ENCODE results near the gene TLCD1. TPM values are rescaled to one million over a fixed set of nuclear protein-coding genes. Genes with fewer than 3 reads are reported as not detected.

Gene TLCD1
- total and polyA plus RNA-seq, 2 donors (not counting 1 experiment from before 2014, with no cell fraction given): 0.49 to 3.1 TPM

DNA sequence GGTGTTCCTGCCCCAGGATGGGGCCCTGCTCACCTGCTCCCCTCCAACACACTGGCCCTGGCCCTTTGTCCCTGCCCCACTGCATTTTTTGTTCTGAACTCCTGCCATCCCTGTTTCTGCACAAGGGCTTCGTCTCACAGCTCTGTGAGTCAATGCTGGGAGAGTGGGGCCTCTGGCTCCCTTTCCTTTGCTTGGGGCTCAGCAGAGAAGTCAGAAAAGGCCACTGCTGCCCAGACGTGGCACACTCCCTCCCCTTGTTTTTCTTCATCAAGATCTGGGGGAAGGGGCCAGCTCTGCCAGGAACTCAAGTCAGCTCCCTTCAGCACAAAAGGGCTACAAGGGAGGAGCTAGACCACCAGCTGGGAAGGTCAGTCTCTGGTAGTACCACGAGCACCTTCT, 23.3 kb downstream of the TLCD1 start:
- H3K27me3 ChIP-seq (replicated peaks in 1 of 4; ENCODE audit: control extremely low read depth in 1 of 4, control insufficient read depth in 3 of 4, insufficient read depth in 4 of 4, low read length in 3 of 4): no peaks in the 10 kb centered on the region
- H2AFZ ChIP-seq (ENCODE audit: insufficient read depth, low read depth, low read length, poor library complexity, severe bottlenecking): no peak overlapping the region
- no peaks in the 10 kb centered on the region for H3K4me1 Mint-ChIP-seq
- no peaks in the 10 kb centered on the region for H3K9me3 ChIP-seq (ENCODE audit: control extremely low read depth in 1 of 3, control insufficient read depth in 2 of 3, insufficient read depth in 1 of 3, low read length in 2 of 3)
- no peak overlapping the region for H3K4me3 Mint-ChIP-seq
- no peaks in the 10 kb centered on the region for H4K20me1 ChIP-seq (ENCODE audit: control insufficient read depth, insufficient read depth, low read length, poor library complexity, severe bottlenecking)
- intact Hi-C loops (cut with micrococcal nuclease): no loop called here
- DNase-seq (no peak), ATAC-seq (ENCODE audit: low read depth) (no peak)
- no peak overlapping the region for H3K4me2 ChIP-seq (replicated peaks; ENCODE audit: low read depth, low read length, poor library complexity, severe bottlenecking)
- CTCF ChIA-PET: no interaction called here
- H3K4me3 ChIP-seq (ENCODE audit: control extremely low read depth in 1 of 5, extremely low read depth in 1 of 5, insufficient read depth in 1 of 5, low read depth in 2 of 5, low read length in 4 of 5): no peak overlapping the region
- H3K27ac Mint-ChIP-seq: no peak overlapping the region
- no peaks in the 10 kb centered on the region for H3K27me3 Mint-ChIP-seq
- H3K36me3 ChIP-seq (replicated peaks in 1 of 2; ENCODE audit: control extremely low read depth in 1 of 2, control insufficient read depth in 1 of 2, extremely low read depth in 1 of 2, insufficient read depth in 2 of 2, low read length in 1 of 2): peaks cover 4 to 62% of the 10 kb centered on the region in 2 experiments
- H3K4me1 ChIP-seq (ENCODE audit: control insufficient read depth in 2 of 2, insufficient read depth in 2 of 2, low read length in 2 of 2): no peaks in the 10 kb centered on the region
- no peaks in the 10 kb centered on the region for H3K9me3 Mint-ChIP-seq (ENCODE audit: insufficient read depth)
- H3K79me2 ChIP-seq (ENCODE audit: control insufficient read depth, insufficient read depth, low read length): no peaks in the 10 kb centered on the region
- H3K9ac ChIP-seq (ENCODE audit: low read length): no peak overlapping the region
- POLR2A ChIA-PET: interaction anchor here (1.0 kb wide), 1 partner anchor 8 kb away, joined by 3 read pairs; the partner anchor contains the start of gene PROCA1
- 91% methylated on average over 2 of the region's 3 CpGs for WGBS (ENCODE audit: insufficient coverage)
- TF ChIP-seq, protein P1, sequence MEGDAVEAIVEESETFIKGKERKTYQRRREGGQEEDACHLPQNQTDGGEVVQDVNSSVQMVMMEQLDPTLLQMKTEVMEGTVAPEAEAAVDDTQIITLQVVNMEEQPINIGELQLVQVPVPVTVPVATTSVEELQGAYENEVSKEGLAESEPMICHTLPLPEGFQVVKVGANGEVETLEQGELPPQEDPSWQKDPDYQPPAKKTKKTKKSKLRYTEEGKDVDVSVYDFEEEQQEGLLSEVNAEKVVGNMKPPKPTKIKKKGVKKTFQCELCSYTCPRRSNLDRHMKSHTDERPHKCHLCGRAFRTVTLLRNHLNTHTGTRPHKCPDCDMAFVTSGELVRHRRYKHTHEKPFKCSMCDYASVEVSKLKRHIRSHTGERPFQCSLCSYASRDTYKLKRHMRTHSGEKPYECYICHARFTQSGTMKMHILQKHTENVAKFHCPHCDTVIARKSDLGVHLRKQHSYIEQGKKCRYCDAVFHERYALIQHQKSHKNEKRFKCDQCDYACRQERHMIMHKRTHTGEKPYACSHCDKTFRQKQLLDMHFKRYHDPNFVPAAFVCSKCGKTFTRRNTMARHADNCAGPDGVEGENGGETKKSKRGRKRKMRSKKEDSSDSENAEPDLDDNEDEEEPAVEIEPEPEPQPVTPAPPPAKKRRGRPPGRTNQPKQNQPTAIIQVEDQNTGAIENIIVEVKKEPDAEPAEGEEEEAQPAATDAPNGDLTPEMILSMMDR (IDR thresholded peaks at IDR 0.05): no peak
- no peak for TF ChIP-seq EZH2 (IDR thresholded peaks at IDR 0.05; ENCODE audit: borderline replicate concordance, insufficient read depth, low read depth, low read length, poor library complexity, severe bottlenecking)
- H3K27ac ChIP-seq (ENCODE audit: low read length in 2 of 2): no peak overlapping the region

DNA sequence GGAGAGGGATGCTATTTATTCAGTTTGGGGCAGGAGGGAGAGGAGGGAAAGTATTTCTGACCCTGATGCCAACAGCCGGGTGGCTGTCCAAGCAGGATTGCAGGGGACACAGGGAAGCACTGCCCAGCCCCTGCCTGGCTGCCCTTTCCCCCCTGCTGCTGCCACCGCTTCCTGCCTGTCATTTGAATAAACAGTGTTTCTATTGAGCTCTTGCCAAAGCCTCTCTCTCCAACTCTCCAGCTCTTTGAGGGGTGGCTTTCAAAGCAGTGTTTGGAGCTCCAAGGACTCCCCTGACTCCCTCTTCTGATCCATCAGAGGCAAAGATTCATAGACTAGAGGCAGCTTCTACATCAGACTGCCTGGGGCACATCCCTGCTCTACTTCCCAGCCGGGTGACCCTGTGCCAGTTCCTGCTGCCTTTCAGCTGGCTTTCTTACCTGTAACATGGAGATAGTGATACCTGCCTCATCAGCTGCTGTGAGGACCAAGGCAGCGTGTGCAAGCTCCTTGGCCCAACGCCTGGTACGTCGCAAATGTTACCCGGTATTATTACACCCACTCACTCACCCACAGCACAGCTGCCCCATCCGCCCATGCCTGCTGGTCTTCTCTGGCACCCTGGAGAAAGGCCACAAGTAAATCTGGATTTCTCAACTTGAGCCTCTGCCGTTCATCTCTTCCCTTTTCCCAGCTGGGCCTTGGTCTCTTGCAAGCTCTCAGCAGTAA, 23.8 kb downstream of the TLCD1 start:
- CTCF ChIA-PET: no interaction called here
- Histone ChIP-seq H3K27ac (ENCODE audit: low read length in 2 of 2) (no peak overlapping the region), H3K9ac (ENCODE audit: low read length) (no peak overlapping the region), H4K20me1 (ENCODE audit: control insufficient read depth, insufficient read depth, low read length, poor library complexity, severe bottlenecking) (no peaks in the 10 kb centered on the region), H2AFZ (ENCODE audit: insufficient read depth, low read depth, low read length, poor library complexity, severe bottlenecking) (no peak overlapping the region), H3K27me3 (replicated peaks in 1 of 4; ENCODE audit: control extremely low read depth in 1 of 4, control insufficient read depth in 3 of 4, insufficient read depth in 4 of 4, low read length in 3 of 4) (no peaks in the 10 kb centered on the region), H3K4me1 (ENCODE audit: control insufficient read depth in 2 of 2, insufficient read depth in 2 of 2, low read length in 2 of 2) (no peaks in the 10 kb centered on the region), H3K9me3 (ENCODE audit: control extremely low read depth in 1 of 3, control insufficient read depth in 2 of 3, insufficient read depth in 1 of 3, low read length in 2 of 3) (no peaks in the 10 kb centered on the region), H3K79me2 (ENCODE audit: control insufficient read depth, insufficient read depth, low read length) (no peaks in the 10 kb centered on the region), H3K4me3 (ENCODE audit: control extremely low read depth in 1 of 5, extremely low read depth in 1 of 5, insufficient read depth in 1 of 5, low read depth in 2 of 5, low read length in 4 of 5) (no peak overlapping the region), H3K36me3 (replicated peaks in 1 of 2; ENCODE audit: control extremely low read depth in 1 of 2, control insufficient read depth in 1 of 2, extremely low read depth in 1 of 2, insufficient read depth in 2 of 2, low read length in 1 of 2) (peaks cover 4 to 67% of the 10 kb centered on the region in 2 experiments), H3K4me2 (replicated peaks; ENCODE audit: low read depth, low read length, poor library complexity, severe bottlenecking) (no peak overlapping the region)
- Mint-ChIP-seq H3K4me1 (no peaks in the 10 kb centered on the region), H3K4me3 (no peak overlapping the region), H3K9me3 (ENCODE audit: insufficient read depth) (no peaks in the 10 kb centered on the region), H3K27me3 (no peaks in the 10 kb centered on the region), H3K27ac (peak overlapping the region; percentile 24)
- WGBS (ENCODE audit: insufficient coverage): 93% methylated on average over 10 of the region's 10 CpGs
- intact Hi-C loops (cut with micrococcal nuclease): no loop called here
- no peak for ATAC-seq (ENCODE audit: low read depth)
- TF ChIP-seq, protein P1 (IDR thresholded peaks at IDR 0.05): no peak
- no peak for TF ChIP-seq EZH2 (IDR thresholded peaks at IDR 0.05; ENCODE audit: borderline replicate concordance, insufficient read depth, low read depth, low read length, poor library complexity, severe bottlenecking)
- DNase-seq: no peak
- POLR2A ChIA-PET: interaction anchor here (1.0 kb wide), 1 partner anchor 9 kb away, joined by 3 read pairs; the partner anchor contains the start of gene PROCA1
